Ishikawa (cell line): Measurements from ENCODE around the gene PLEKHA5.

Experiments
- CEBPB ChIP-seq: IDR thresholded peaks from 2 replicates; pipeline ENCODE4 v1.6.1; 2012
- CREB1 ChIP-seq: IDR thresholded peaks from 2 replicates; pipeline ENCODE4 v1.6.1; 2012; ENCODE audit warnings: low read depth
- EGR1 ChIP-seq: IDR thresholded peaks from 2 replicates; pipeline ENCODE4 v1.6.1; 2012
- EP300 ChIP-seq: IDR thresholded peaks from 2 replicates; pipeline ENCODE4 v1.6.1; 2012; ENCODE audit warnings: borderline replicate concordance
- FOXM1 ChIP-seq: IDR thresholded peaks from 2 replicates; pipeline ENCODE4 v1.6.1; 2012; ENCODE audit warnings: low read depth, borderline replicate concordance
- NFIC ChIP-seq: IDR thresholded peaks from 2 replicates; pipeline ENCODE4 v1.6.1; 2012
- RAD21 ChIP-seq: IDR thresholded peaks from 2 replicates; pipeline ENCODE4 v1.6.1; 2012; ENCODE audit warnings: low read depth
- TAF1 ChIP-seq: IDR thresholded peaks from 2 replicates; pipeline ENCODE4 v1.6.1; 2012; ENCODE audit warnings: low read depth, mild to moderate bottlenecking
- TCF12 ChIP-seq: IDR thresholded peaks from 2 replicates; pipeline ENCODE4 v1.6.1; 2012; ENCODE audit warnings: low read depth
- TEAD4 ChIP-seq: IDR thresholded peaks from 2 replicates; pipeline ENCODE4 v1.6.1; 2012
- YY1 ChIP-seq: IDR thresholded peaks from 2 replicates; pipeline ENCODE4 v1.6.1; 2012; ENCODE audit warnings: low read depth
- ZBTB7A ChIP-seq: IDR thresholded peaks from 2 replicates; pipeline ENCODE4 v1.6.1; 2012; ENCODE audit warnings: low read depth
- TF ChIP-seq, protein P1 (sequence below): IDR thresholded peaks from 2 replicates; pipeline ENCODE4 v1.6.1; 2012
- TF ChIP-seq, protein P2 (sequence below): IDR thresholded peaks from 2 replicates; pipeline ENCODE4 v1.6.1; 2012
- TF ChIP-seq, protein P3 (sequence below): IDR thresholded peaks from 2 replicates; pipeline ENCODE4 v1.6.1; 2012; ENCODE audit warnings: low read depth, mild to moderate bottlenecking

Gene PLEKHA5

DNA sequence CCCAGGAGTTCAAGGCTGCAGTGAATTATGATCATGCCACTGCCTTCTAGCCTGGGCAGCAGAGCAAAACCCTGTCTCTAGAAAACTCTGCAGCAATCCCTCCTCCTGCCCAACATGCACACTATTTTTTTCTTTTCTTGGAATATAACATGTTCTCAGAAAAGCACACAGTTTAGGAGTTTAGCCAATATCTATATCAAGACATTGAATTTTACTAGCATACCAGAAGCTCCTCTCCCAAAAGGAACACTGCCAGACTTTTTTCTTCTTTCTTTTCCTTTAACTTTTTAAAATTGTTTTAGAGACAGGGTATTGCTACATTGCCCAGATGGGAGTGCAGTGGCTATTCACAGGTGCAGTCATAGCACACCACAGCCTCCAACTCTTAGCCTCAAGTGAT lies 202.7 kb downstream of the PLEKHA5 start:
- TF ChIP-seq ZBTB7A (no peak), EP300 (no peak), YY1 (no peak), NFIC (no peak), EGR1 (no peak), CREB1 (no peak)
- TF ChIP-seq, protein P1, sequence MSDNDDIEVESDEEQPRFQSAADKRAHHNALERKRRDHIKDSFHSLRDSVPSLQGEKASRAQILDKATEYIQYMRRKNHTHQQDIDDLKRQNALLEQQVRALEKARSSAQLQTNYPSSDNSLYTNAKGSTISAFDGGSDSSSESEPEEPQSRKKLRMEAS: no peak

DNA sequence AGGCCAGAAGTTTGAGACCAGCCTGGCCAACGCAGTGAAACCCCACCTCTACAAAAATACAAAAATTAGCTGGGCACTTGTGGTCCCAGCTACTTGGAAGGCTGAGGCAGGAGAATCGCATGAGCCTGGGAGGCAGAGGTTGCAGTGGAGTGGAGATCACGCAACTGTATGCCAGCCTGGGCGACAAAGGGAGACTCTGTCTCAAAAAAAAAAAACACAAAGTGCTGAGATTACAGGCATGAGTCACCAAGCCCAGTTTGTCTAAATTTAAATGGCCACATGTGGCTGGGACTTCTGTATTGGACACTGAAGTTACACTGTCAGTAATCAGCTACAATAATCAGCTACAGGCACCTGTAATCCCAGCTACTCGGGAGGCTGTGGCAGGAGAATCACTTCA lies 208.9 kb downstream of the PLEKHA5 start:
- TF ChIP-seq TEAD4 (no peak), CREB1 (no peak), CEBPB (no peak), TAF1 (no peak), FOXM1 (no peak), ZBTB7A (no peak), NFIC (no peak)
- TF ChIP-seq, protein P2, sequence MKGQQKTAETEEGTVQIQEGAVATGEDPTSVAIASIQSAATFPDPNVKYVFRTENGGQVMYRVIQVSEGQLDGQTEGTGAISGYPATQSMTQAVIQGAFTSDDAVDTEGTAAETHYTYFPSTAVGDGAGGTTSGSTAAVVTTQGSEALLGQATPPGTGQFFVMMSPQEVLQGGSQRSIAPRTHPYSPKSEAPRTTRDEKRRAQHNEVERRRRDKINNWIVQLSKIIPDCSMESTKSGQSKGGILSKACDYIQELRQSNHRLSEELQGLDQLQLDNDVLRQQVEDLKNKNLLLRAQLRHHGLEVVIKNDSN: no peak
- TF ChIP-seq, protein P1: no peak
- TF ChIP-seq, protein P3, sequence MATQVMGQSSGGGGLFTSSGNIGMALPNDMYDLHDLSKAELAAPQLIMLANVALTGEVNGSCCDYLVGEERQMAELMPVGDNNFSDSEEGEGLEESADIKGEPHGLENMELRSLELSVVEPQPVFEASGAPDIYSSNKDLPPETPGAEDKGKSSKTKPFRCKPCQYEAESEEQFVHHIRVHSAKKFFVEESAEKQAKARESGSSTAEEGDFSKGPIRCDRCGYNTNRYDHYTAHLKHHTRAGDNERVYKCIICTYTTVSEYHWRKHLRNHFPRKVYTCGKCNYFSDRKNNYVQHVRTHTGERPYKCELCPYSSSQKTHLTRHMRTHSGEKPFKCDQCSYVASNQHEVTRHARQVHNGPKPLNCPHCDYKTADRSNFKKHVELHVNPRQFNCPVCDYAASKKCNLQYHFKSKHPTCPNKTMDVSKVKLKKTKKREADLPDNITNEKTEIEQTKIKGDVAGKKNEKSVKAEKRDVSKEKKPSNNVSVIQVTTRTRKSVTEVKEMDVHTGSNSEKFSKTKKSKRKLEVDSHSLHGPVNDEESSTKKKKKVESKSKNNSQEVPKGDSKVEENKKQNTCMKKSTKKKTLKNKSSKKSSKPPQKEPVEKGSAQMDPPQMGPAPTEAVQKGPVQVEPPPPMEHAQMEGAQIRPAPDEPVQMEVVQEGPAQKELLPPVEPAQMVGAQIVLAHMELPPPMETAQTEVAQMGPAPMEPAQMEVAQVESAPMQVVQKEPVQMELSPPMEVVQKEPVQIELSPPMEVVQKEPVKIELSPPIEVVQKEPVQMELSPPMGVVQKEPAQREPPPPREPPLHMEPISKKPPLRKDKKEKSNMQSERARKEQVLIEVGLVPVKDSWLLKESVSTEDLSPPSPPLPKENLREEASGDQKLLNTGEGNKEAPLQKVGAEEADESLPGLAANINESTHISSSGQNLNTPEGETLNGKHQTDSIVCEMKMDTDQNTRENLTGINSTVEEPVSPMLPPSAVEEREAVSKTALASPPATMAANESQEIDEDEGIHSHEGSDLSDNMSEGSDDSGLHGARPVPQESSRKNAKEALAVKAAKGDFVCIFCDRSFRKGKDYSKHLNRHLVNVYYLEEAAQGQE: no peak

DNA sequence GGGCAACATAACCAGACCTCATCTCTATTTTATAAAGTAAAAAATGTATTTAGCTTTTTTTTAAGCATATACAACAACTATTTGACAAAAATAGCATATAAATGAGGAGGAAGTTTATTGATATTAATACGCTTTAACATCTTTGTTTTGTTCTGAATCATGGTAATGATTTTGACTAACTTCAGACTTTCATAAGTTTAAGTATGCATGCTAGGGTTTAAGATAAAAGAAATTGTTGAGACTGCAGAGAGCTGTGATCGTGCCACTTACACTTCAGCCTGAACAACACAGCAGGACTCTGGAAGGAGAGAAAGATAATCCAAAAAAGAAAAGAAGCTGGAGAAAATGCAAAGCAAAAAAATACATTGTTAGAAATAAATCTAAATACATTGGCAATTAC lies 221.8 kb downstream of the PLEKHA5 start:
- TF ChIP-seq EP300 (no peak), RAD21 (no peak), NFIC (no peak), TEAD4 (no peak), FOXM1 (no peak), ZBTB7A (no peak), CEBPB (no peak), TAF1 (no peak), CREB1 (no peak), TCF12 (no peak)
- TF ChIP-seq, protein P2: no peak
- TF ChIP-seq, protein P1: no peak
- TF ChIP-seq, protein P3: no peak

DNA sequence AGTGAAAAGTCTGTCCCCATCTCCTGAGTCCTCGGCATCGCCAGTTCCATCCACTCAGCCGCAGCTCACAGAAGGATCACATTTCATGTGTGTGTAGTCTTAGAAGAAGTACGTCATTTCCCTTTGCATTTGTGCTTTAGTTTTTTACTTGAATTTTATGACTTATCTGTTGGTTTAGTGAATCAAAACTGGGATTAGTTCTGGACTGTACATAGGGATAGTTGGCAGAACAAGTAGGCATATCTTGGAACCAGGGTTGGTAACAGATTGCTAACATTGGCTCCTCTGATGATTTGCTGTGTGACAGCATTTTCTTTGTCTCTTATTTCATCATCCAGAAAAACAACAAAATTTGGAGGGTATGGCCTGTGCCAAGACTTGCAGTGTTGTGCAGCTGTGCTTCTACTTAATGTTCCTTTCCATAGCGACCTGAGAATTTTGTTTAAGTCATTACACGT lies 240.2 kb downstream of the PLEKHA5 start:
- TF ChIP-seq FOXM1 (no peak), EP300 (no peak), CEBPB (no peak), TAF1 (no peak), ZBTB7A (no peak), NFIC (no peak), RAD21 (no peak), TEAD4 (no peak), TCF12 (no peak), EGR1 (no peak), YY1 (no peak), CREB1 (no peak)
- TF ChIP-seq, protein P2: no peak
- TF ChIP-seq, protein P1: no peak
- TF ChIP-seq, protein P3: no peak
